HG02588 (cell line): ENCODE data around the gene EPHA2.

Experiments
- ATAC-seq: cut with Tn5 transposase; IDR thresholded peaks from one replicate; pipeline ENCODE4 v1.9.1; 2021; ENCODE audit warnings: mild to moderate bottlenecking, moderate library complexity; ENCODE audit not compliant: unreplicated experiment

The EPHA2 gene

GRCh38 chr1:16077406-16078245 is 78.2 kb downstream of the EPHA2 start:
- ATAC-seq: no peak

DNA sequence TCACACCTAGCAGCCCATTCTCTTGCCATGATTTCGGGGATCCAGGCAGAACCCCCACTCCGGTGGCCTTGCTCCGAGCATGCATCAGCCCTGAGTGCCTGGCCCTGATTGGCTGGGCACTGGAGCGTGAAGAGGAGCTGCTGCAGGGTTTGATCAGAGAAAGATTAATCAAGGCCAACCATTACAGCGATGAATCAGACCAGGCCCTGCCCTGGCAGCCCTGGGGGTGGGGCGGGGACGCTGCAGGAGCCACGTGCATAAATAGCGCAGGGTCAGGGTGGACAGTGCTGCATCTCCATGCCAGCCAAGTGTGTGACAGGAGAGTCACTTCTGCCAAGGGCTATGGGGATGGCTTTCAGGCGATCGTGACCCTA is 79.0 kb downstream of the EPHA2 start:
- no peak for ATAC-seq

GRCh38 chr1:16076031-16076864 is 79.6 kb downstream of the EPHA2 start:
- ATAC-seq: no peak

- ATAC-seq: no peak
Measured at GRCh38 chr1:16075337-16076030, 80.4 kb downstream of the EPHA2 start.
